GM23338 (cell line): ENCODE data around the gene PASK. TPM values are rescaled to one million over a fixed set of nuclear protein-coding genes. Genes with fewer than 3 reads are reported as not detected.

Experiments used
- ATAC-seq: fragments of 200-7000 bp; cut with Tn5 transposase; 3 replicates; pipeline ENCODE4 v1.9.1; 2020
- DNase-seq: peaks from one replicate; pipeline ENCODE4 v3.0.0-alpha.2; 2015; ENCODE audit warnings: low spot score
- H2AFZ ChIP-seq: fragments of 200-600 bp; sonication (generic); 2 replicates; pipeline ENCODE4 v1.8.0; 2016; ENCODE audit warnings: antibody characterized with exemption, mild to moderate bottlenecking, moderate library complexity
- H3F3A ChIP-seq: fragments of 200-600 bp; sonication (generic); replicated peaks from 2 replicates; pipeline ENCODE4 v1.8.0; 2017; ENCODE audit warnings: antibody characterized with exemption, mixed run types, low read depth
- H3K27ac ChIP-seq: fragments of 200-600 bp; sonication (generic); 2 replicates; pipeline ENCODE4 v1.6.1; 2016; ENCODE audit warnings: low read depth
- H3K27me3 ChIP-seq: fragments of 200-600 bp; sonication (generic); 2 replicates; pipeline ENCODE4 v1.8.0; 2016; ENCODE audit warnings: mild to moderate bottlenecking, mixed run types, moderate library complexity; ENCODE audit not compliant: insufficient read depth
- H3K36me3 ChIP-seq: fragments of 200-600 bp; sonication (generic); 2 replicates; pipeline ENCODE4 v1.8.0; 2016; ENCODE audit warnings: mild to moderate bottlenecking; ENCODE audit not compliant: insufficient read depth
- H3K4me1 ChIP-seq: fragments of 200-600 bp; sonication (generic); 2 replicates; pipeline ENCODE4 v1.8.0; 2016; ENCODE audit warnings: mild to moderate bottlenecking, moderate library complexity; ENCODE audit not compliant: insufficient read depth
- H3K4me2 ChIP-seq: fragments of 200-600 bp; sonication (generic); 2 replicates; pipeline ENCODE4 v1.7.1; 2017; ENCODE audit warnings: mixed run types
- H3K4me3 ChIP-seq: fragments of 200-600 bp; sonication (generic); 2 replicates; pipeline ENCODE4 v1.6.1; 2016; ENCODE audit warnings: mixed run types
- H3K79me2 ChIP-seq: fragments of 200-600 bp; sonication (generic); replicated peaks from 2 replicates; pipeline ENCODE4 v1.8.0; 2017; ENCODE audit warnings: mild to moderate bottlenecking; ENCODE audit not compliant: insufficient read depth
- H3K9me2 ChIP-seq: fragments of 200-600 bp; sonication (generic); 2 replicates; pipeline ENCODE4 v1.8.0; 2017; ENCODE audit not compliant: insufficient read depth
- H4K20me1 ChIP-seq: fragments of 200-600 bp; sonication (generic); replicated peaks from 2 replicates; pipeline ENCODE4 v1.8.0; 2017; ENCODE audit warnings: mild to moderate bottlenecking; ENCODE audit not compliant: insufficient read depth
- H3K27ac Mint-ChIP-seq: 2 replicates; pipeline ENCODE4 v1.8.0; 2020; ENCODE audit warnings: inconsistent platforms, mild to moderate bottlenecking, moderate library complexity, mixed read lengths
- H3K27me3 Mint-ChIP-seq: 3 replicates; pipeline ENCODE4 v1.8.0; 2022; ENCODE audit warnings: low read depth, mild to moderate bottlenecking, moderate library complexity, mixed read lengths, inconsistent platforms; ENCODE audit not compliant: insufficient read depth, poor library complexity
- H3K36me3 Mint-ChIP-seq: 3 replicates; pipeline ENCODE4 v1.8.0; 2021; ENCODE audit warnings: low read depth, mild to moderate bottlenecking, inconsistent platforms, moderate library complexity, mixed read lengths
- H3K4me1 Mint-ChIP-seq: 3 replicates; pipeline ENCODE4 v1.8.0; 2020; ENCODE audit warnings: mild to moderate bottlenecking, inconsistent platforms, mixed read lengths
- H3K4me3 Mint-ChIP-seq: 3 replicates; pipeline ENCODE4 v1.8.0; 2021; ENCODE audit warnings: moderate library complexity, mild to moderate bottlenecking, inconsistent platforms, mixed read lengths
- H3K9me3 Mint-ChIP-seq: 3 replicates; pipeline ENCODE4 v1.8.0; 2020; ENCODE audit warnings: moderate library complexity, mild to moderate bottlenecking, inconsistent platforms, mixed read lengths
- CREB1 ChIP-seq: fragments of 250-450 bp; sonication (Bioruptor Pico); IDR thresholded peaks from 2 replicates; pipeline ENCODE4 v1.5.0; 2020; ENCODE audit warnings: low read depth, mild to moderate bottlenecking, moderate library complexity
- CTCF ChIP-seq, 2 experiments: fragments of 200-600 bp in 1 of 2; sonication (generic) in 1 of 2; conservative IDR thresholded peaks; 2 replicates each; pipeline versions ENCODE4 v1.5.1 to v1.6.1; 2016 to 2017; ENCODE audit warnings: antibody characterized with exemption in 2 of 2, low read depth in 2 of 2, mild to moderate bottlenecking in 2 of 2, moderate library complexity in 1 of 2
- ETS1 ChIP-seq: IDR thresholded peaks from 2 replicates; pipeline ENCODE4 v1.6.1; 2016; ENCODE audit warnings: antibody characterized with exemption
- EZH2 ChIP-seq: fragments of 200-600 bp; sonication (generic); IDR thresholded peaks from one replicate; pipeline ENCODE4 v1.8.0; 2017; ENCODE audit warnings: antibody characterized with exemption, mild to moderate bottlenecking, low read depth; ENCODE audit not compliant: unreplicated experiment
- EZH2phosphoT487 ChIP-seq: fragments of 200-600 bp; sonication (generic); IDR thresholded peaks from one replicate; pipeline ENCODE4 v1.8.1; 2018; ENCODE audit warnings: antibody characterized with exemption; ENCODE audit not compliant: unreplicated experiment
- JUNB ChIP-seq: IDR thresholded peaks from one replicate; pipeline ENCODE4 v1.6.1; 2016; ENCODE audit warnings: antibody characterized with exemption; ENCODE audit not compliant: unreplicated experiment
- NANOG ChIP-seq: IDR thresholded peaks from 2 replicates; pipeline ENCODE4 v1.6.1; 2016; ENCODE audit warnings: antibody characterized with exemption, borderline replicate concordance
- POLR2AphosphoS5 ChIP-seq: IDR thresholded peaks from 2 replicates; pipeline ENCODE4 v1.6.1; 2016; ENCODE audit warnings: antibody characterized with exemption, low read depth
- REST ChIP-seq: IDR thresholded peaks from one replicate; pipeline ENCODE4 v1.6.1; 2018; ENCODE audit warnings: antibody characterized with exemption; ENCODE audit not compliant: unreplicated experiment
- STAT1 ChIP-seq: IDR thresholded peaks from one replicate; pipeline ENCODE4 v1.6.1; 2016; ENCODE audit warnings: antibody characterized with exemption; ENCODE audit not compliant: unreplicated experiment
- ZNF114 ChIP-seq: fragments of 250-450 bp; sonication (Bioruptor Pico); IDR thresholded peaks from 2 replicates; pipeline ENCODE4 v1.5.0; 2020; ENCODE audit warnings: mild to moderate bottlenecking, moderate library complexity
- ZNF331 ChIP-seq: fragments of 250-450 bp; sonication (Bioruptor Pico); IDR thresholded peaks from 2 replicates; pipeline ENCODE4 v1.5.0; 2020; ENCODE audit warnings: low read depth, mild to moderate bottlenecking, moderate library complexity
- ZNF462 ChIP-seq: fragments of 250-450 bp; sonication (Bioruptor Pico); IDR thresholded peaks from 2 replicates; pipeline ENCODE4 v1.5.0; 2020; ENCODE audit warnings: mild to moderate bottlenecking, moderate library complexity
- polyA plus RNA-seq: library from polyadenylated mRNA; unstranded; fragments of >200 nt; fragmentation: Nextera tagmentation; extraction: Ambion mirVana; gene quantifications from 2 replicates; pipeline ENCODE4 v1.2.1, GENCODE V29; 2016
- total RNA-seq: library from RNA; depleted of rRNA; stranded (reverse); fragments of >200 nt; shearing (Covaris generic); gene quantifications from 2 replicates; pipeline ENCODE4 v1.2.3, GENCODE V29; 2014

Gene PASK
- total and polyA plus RNA-seq, 2 experiments from 2014 or later: 12.5 to 38.4 TPM

GRCh38 chr2:241073166-241074064, 75.9 kb downstream of the PASK start:
- Mint-ChIP-seq H3K4me3 (no peak overlapping the region), H3K36me3 (no peaks in the 10 kb centered on the region), H3K27me3 (peaks cover 17% of the 10 kb centered on the region), H3K27ac (no peak overlapping the region; the same call in 1 of the 2 replicates), H3K9me3 (no peaks in the 10 kb centered on the region), H3K4me1 (peaks cover 4% of the 10 kb centered on the region)
- H3K36me3 ChIP-seq: no peaks in the 10 kb centered on the region
- H3K4me1 ChIP-seq: no peaks in the 10 kb centered on the region
- DNase-seq: no peak
- H4K20me1 ChIP-seq: no peaks in the 10 kb centered on the region
- no peak overlapping the region for H3K4me2 ChIP-seq
- H3K79me2 ChIP-seq: no peaks in the 10 kb centered on the region
- TF ChIP-seq STAT1: no peak
- TF ChIP-seq JUNB: no peak
- TF ChIP-seq CREB1: no peak
- TF ChIP-seq REST: no peak
- TF ChIP-seq EZH2: no peak
- no peak for TF ChIP-seq ETS1
- TF ChIP-seq ZNF331 (CRISPR knock-in tag): no peak
- TF ChIP-seq ZNF462 (CRISPR knock-in tag): no peak
- no peak for TF ChIP-seq CTCF (conservative IDR thresholded peaks at IDR 0.05; ENCODE audit: low read depth in 2 of 2)
- no peak for TF ChIP-seq POLR2AphosphoS5
- no peak for TF ChIP-seq NANOG
- TF ChIP-seq EZH2phosphoT487: no peak
- TF ChIP-seq ZNF114 (CRISPR knock-in tag): no peak
- H3K27ac ChIP-seq: no peak overlapping the region
- no peaks in the 10 kb centered on the region for H3F3A ChIP-seq
- H3K9me2 ChIP-seq: no peaks in the 10 kb centered on the region
- no peaks in the 10 kb centered on the region for H3K27me3 ChIP-seq
- no peak overlapping the region for H2AFZ ChIP-seq
- H3K4me3 ChIP-seq: no peak overlapping the region
- ATAC-seq: no peak
